Chondrocyte (in vitro differentiated cells): ENCODE data around the gene SLC20A1. TPM values are rescaled to one million over a fixed set of nuclear protein-coding genes. Genes with fewer than 3 reads are reported as not detected.
A peak's percentile ranks its signal among the peaks of the same experiment; 100 is the strongest.

Experiments
- DNase-seq: peaks from one replicate; pipeline ENCODE4 v3.0.0; 2021; ENCODE audit warnings: mixed read lengths, low spot score
- H3K27ac Mint-ChIP-seq: one replicate; pipeline ENCODE4 v1.8.0; 2021; ENCODE audit warnings: mild to moderate bottlenecking, moderate library complexity, mixed read lengths; ENCODE audit not compliant: unreplicated experiment
- H3K27me3 Mint-ChIP-seq: 2 replicates; pipeline ENCODE4 v1.8.0; 2021; ENCODE audit warnings: low read depth, mixed read lengths
- H3K36me3 Mint-ChIP-seq: 2 replicates; pipeline ENCODE4 v1.8.0; 2021; ENCODE audit warnings: low read depth, mixed read lengths
- H3K4me1 Mint-ChIP-seq: 2 replicates; pipeline ENCODE4 v1.8.0; 2021; ENCODE audit warnings: low read depth, mild to moderate bottlenecking, mixed read lengths
- H3K4me3 Mint-ChIP-seq: one replicate; pipeline ENCODE4 v1.8.0; 2021; ENCODE audit warnings: mild to moderate bottlenecking, moderate library complexity, mixed read lengths; ENCODE audit not compliant: unreplicated experiment
- H3K9me3 Mint-ChIP-seq: 2 replicates; pipeline ENCODE4 v1.8.0; 2021; ENCODE audit warnings: low read depth, mixed read lengths
- total RNA-seq: library from RNA; stranded (reverse); gene quantifications from 3 replicates; pipeline ENCODE4 v1.2.1, GENCODE V29; 2021
- TF ChIP-seq, protein P1 (sequence below): fragments of 200-600 bp; sonication (generic); IDR thresholded peaks from 2 replicates; pipeline ENCODE4 v1.5.0; 2021; ENCODE audit warnings: antibody characterized with exemption, mild to moderate bottlenecking, moderate library complexity

SLC20A1 gene
- total RNA-seq, 1 donor from 2014 or later = 62.2 TPM

DNA sequence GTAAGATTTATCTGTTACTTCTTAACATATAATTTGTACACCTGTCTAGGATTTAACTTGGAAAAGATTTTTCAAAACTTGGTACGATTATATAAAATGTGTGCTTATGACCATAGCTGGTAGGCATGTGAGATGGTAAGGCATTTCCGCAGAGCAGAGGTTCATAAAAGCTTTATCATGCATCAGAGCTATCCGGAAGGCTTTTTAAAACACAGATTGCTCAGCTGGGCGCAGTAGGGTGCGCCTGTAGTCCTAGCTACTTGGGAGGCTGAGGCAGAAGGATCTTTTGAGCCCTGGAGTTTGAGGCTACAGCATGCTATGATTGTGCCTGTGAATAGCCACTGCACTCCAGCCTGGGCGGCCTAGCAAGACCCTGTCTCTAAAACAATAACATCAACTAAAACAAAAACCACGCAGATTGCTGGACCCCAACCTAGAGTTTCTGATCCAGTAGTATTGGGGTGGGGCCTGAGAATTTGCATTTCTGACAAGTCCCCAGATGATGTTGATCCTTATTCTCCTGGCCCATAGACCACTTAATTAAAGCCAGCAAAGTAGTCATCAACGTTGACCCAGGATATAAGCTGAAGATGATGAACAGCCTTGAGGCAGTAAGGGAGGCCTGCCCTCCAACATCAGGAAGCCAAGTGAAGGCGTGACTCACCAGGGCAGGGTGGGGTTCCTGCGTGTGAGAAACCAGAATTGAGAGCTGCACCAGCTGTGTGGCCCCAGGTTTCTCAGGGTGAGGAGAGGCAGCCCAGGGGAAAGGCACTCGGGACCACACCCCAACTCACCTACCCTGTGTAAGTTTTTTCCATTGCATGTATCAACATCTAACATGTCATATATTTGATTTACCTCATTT is 21.6 kb upstream of the SLC20A1 start:
- H3K36me3 Mint-ChIP-seq = no peaks in the 10 kb centered on the region
- peak; percentile 30 for DNase-seq
- no peaks in the 10 kb centered on the region for H3K27me3 Mint-ChIP-seq
- H3K4me1 Mint-ChIP-seq = peaks cover 60% of the 10 kb centered on the region
- H3K9me3 Mint-ChIP-seq = no peaks in the 10 kb centered on the region
- no peak overlapping the region for H3K4me3 Mint-ChIP-seq
- no peak overlapping the region for H3K27ac Mint-ChIP-seq
- TF ChIP-seq, protein P1, sequence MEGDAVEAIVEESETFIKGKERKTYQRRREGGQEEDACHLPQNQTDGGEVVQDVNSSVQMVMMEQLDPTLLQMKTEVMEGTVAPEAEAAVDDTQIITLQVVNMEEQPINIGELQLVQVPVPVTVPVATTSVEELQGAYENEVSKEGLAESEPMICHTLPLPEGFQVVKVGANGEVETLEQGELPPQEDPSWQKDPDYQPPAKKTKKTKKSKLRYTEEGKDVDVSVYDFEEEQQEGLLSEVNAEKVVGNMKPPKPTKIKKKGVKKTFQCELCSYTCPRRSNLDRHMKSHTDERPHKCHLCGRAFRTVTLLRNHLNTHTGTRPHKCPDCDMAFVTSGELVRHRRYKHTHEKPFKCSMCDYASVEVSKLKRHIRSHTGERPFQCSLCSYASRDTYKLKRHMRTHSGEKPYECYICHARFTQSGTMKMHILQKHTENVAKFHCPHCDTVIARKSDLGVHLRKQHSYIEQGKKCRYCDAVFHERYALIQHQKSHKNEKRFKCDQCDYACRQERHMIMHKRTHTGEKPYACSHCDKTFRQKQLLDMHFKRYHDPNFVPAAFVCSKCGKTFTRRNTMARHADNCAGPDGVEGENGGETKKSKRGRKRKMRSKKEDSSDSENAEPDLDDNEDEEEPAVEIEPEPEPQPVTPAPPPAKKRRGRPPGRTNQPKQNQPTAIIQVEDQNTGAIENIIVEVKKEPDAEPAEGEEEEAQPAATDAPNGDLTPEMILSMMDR = no peak

DNA sequence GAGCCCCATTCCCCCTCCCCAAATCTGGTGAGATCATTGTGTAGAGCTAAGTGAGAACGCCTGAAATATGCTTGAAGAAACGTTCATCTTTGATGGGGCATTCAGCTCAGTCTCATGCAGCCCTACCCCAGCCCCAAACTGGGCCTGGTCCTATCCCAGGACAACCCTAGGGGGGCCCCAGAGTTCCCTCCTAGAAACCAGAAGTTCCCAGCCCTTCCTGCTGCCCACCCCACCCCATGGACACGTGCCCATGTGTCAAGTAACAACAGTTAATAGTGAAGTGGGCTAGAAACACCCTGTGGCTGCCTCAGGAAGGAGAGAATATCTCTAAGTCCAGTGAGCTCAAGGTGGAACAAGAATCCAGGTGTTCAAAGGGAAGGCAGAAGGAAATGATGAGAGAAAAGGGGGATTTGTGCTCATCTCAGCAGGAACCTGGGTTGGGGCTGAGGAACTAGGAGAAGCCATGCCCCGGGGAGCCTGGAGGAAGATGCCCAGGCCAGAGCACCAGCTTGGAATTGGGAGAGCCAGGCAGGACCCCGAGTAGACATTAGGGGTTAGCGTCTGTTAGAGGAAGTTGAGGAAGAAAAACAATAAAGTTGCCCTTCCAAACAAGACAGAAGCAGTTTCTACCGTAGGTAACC is 20.1 kb upstream of the SLC20A1 start:
- Mint-ChIP-seq H3K4me1 (peaks cover 74% of the 10 kb centered on the region), H3K27ac (peak overlapping the region; percentile 73)

DNA sequence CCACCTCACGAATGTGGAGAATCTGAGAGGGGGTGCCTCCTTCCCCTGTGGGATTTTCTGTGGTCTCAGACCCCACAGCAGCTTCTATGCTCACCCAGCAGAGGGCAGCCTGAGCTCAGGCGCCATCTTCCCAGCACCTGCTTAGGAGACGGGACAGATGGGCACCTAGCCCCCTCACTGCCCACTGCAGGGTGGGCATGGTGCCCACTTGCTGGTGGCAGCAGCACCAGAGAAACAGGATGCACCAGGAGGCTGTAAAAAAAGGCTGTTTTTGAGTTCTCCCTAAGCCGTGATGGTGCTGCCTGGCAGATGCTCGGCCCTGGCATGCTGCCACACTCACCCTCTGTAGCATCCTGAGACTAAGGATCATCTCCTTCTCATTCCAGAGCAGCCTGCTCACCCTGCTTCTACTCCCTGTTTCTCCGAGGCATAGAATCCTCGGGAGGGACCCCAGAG is 19.1 kb upstream of the SLC20A1 start:
- no peaks in the 10 kb centered on the region for H3K9me3 Mint-ChIP-seq
- H3K4me1 Mint-ChIP-seq = peaks cover 83% of the 10 kb centered on the region
- H3K4me3 Mint-ChIP-seq = peak overlapping the region; percentile 34
- H3K27ac Mint-ChIP-seq = peak overlapping the region; percentile 94
- DNase-seq = no peak
- H3K27me3 Mint-ChIP-seq = no peaks in the 10 kb centered on the region
- no peaks in the 10 kb centered on the region for H3K36me3 Mint-ChIP-seq
- TF ChIP-seq, protein P1 = peak; percentile 98

More for the DNA sequence above, 20.1 kb upstream of the SLC20A1 start:
- Mint-ChIP-seq H3K4me3 (no peak overlapping the region), H3K27me3 (no peaks in the 10 kb centered on the region), H3K36me3 (no peaks in the 10 kb centered on the region), H3K9me3 (no peaks in the 10 kb centered on the region)
- DNase-seq = peak; percentile 42
- TF ChIP-seq, protein P1 = no peak

DNA sequence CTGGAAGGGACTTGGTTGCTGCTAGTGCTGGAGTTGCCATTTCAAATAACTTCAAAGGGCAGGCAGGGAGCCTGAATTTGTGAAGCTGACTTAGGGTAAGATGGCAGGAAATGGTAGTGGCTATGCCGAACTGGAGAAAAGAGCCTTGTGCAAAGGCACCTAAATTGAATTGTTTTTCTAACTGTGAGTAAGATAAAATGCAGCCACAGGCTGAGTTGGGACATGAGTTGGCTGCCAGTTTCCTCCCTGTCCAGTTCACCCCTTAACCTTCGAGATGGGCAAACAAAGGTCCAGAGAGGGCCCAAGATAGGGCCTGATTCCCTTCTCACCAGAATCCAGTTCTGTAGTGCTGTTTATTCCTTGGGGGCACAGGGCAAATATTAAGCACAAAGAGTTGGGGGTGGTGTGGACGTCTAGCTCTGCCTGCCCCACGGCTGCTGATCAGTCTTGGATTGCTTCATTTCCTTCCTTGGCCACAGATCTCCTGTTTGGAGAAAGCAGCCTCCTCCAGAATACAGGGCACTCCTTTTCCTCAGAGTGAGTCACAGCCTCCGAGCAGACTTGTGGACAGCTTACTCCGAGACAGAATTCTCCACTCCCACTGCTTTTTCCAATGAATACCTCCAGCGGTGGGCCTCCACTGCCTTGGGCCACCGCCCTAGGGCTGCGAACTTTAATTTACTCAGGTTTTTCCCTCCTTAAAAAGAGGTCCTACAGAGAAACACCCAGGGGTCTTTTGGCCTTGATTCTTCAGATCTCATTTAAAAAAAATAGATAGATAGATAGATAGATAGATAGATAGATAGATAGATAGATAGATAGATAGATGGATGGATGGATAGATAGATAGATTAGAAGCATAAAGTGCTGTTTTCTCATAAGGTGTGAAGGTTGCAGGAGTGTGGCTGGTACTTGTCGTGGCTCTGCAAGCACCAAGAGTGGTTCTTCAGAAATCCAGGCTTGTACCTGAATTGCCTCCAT is 18.4 kb upstream of the SLC20A1 start:
- no peaks in the 10 kb centered on the region for H3K27me3 Mint-ChIP-seq
- peaks cover 82% of the 10 kb centered on the region for H3K4me1 Mint-ChIP-seq
- H3K27ac Mint-ChIP-seq = peak overlapping the region; percentile 94
- TF ChIP-seq, protein P1 = no peak
- no peak for DNase-seq
- H3K9me3 Mint-ChIP-seq = no peaks in the 10 kb centered on the region
- H3K36me3 Mint-ChIP-seq = no peaks in the 10 kb centered on the region
- H3K4me3 Mint-ChIP-seq = peak overlapping the region; percentile 34
